Muscle of leg (tissue), 11 donors: ENCODE measurements around the gene GNL1. TPM values are rescaled to one million over a fixed set of nuclear protein-coding genes. Genes with fewer than 3 reads are reported as not detected.
"Not testable (repeated sequence)": the region's sequence is repeated elsewhere in the genome, so short reads cannot be mapped to it uniquely, and the experiment has no call there.

Experiments used
- DNase-seq: peaks from one replicate; pipeline ENCODE4 v3.0.0; 2013
- H3K27ac ChIP-seq: one replicate; pipeline ENCODE4 v1.5.1; 2013; ENCODE audit warnings: mild to moderate bottlenecking, low read length, control low read depth
- H3K27me3 ChIP-seq: one replicate; pipeline ENCODE4 v1.6.1; 2013; ENCODE audit warnings: low read length; ENCODE audit not compliant: control insufficient read depth, insufficient read depth
- H3K36me3 ChIP-seq: one replicate; pipeline ENCODE4 v1.6.1; 2013; ENCODE audit warnings: low read length; ENCODE audit not compliant: control insufficient read depth, insufficient read depth
- H3K4me1 ChIP-seq: one replicate; pipeline ENCODE4 v1.6.1; 2013; ENCODE audit warnings: low read length; ENCODE audit not compliant: control insufficient read depth, insufficient read depth
- H3K4me3 ChIP-seq: one replicate; pipeline ENCODE4 v1.5.1; 2013; ENCODE audit warnings: low read length, control low read depth
- H3K9me3 ChIP-seq: replicated peaks from 2 replicates; pipeline ENCODE4 v1.6.1; 2013; ENCODE audit warnings: low read depth, low read length; ENCODE audit not compliant: control insufficient read depth
- WGBS: methylation state at CpG from one replicate; pipeline ENCODE4 v1.1.5; 2013; ENCODE audit warnings: missing lambda C conversion rate; ENCODE audit not compliant: insufficient coverage; 5-methylcytosine and 5-hydroxymethylcytosine counted together
- polyA plus RNA-seq, 8 donors: library from polyadenylated mRNA; unstranded; fragments of 120-200 nt; gene quantifications; one replicate each; pipeline versions ENCODE4 v1.2.1 to v1.2.3, GENCODE V29; 2013; ENCODE audit warnings: inconsistent platforms in 1 of 8, low replicate concordance in 1 of 8; ENCODE audit not compliant: insufficient read length in 8 of 8, insufficient read depth in 1 of 8
- total RNA-seq: library from RNA; stranded (reverse); fragments of 120-200 nt; gene quantifications from one replicate; pipeline ENCODE4 v1.2.4, GENCODE V29; 2013

GNL1 gene
- total and polyA plus RNA-seq, 9 donors = 38.0 to 80.4 (median 58.1) TPM

- peaks cover 2% of the 10 kb centered on the region for H3K27me3 ChIP-seq
- no CpG with 5 or more reads among the region's 3 CpGs for WGBS
These were observed 18.4 kb downstream of the GNL1 start for GRCh38 chr6:30537931-30538330.

GRCh38 chr6:30533460-30534294 lies 22.6 kb downstream of the GNL1 start:
- WGBS = 68% methylated on average over 7 of the region's 15 CpGs
- no peaks in the 10 kb centered on the region for H3K9me3 ChIP-seq
- no peaks in the 10 kb centered on the region for H3K36me3 ChIP-seq
- H3K27ac ChIP-seq = no peak overlapping the region
- DNase-seq = no peak
- peaks cover 3% of the 10 kb centered on the region for H3K4me1 ChIP-seq
- no peaks in the 10 kb centered on the region for H3K27me3 ChIP-seq
- no peak overlapping the region for H3K4me3 ChIP-seq

More at GRCh38 chr6:30537931-30538330, 18.4 kb downstream of the GNL1 start:
- no peaks in the 10 kb centered on the region for H3K36me3 ChIP-seq
- H3K27ac ChIP-seq = no peak overlapping the region
- no peak for DNase-seq
- H3K9me3 ChIP-seq = no peaks in the 10 kb centered on the region
- H3K4me3 ChIP-seq = no peak overlapping the region
- H3K4me1 ChIP-seq = peaks cover 8% of the 10 kb centered on the region

- no peak overlapping the region for H3K4me3 ChIP-seq
- H3K4me1 ChIP-seq = peaks cover 3% of the 10 kb centered on the region
- no peaks in the 10 kb centered on the region for H3K9me3 ChIP-seq
- H3K27ac ChIP-seq = no peak overlapping the region
- no peak for DNase-seq
- WGBS = no CpG with 5 or more reads among the region's 2 CpGs
- no peaks in the 10 kb centered on the region for H3K27me3 ChIP-seq
- H3K36me3 ChIP-seq = no peaks in the 10 kb centered on the region
These were observed 26.3 kb downstream of the GNL1 start for GRCh38 chr6:30530014-30530413.

GRCh38 chr6:30529349-30529875 lies 26.9 kb downstream of the GNL1 start:
- H3K4me1 ChIP-seq, H3K9me3 ChIP-seq, H3K27me3 ChIP-seq, DNase-seq, H3K36me3 ChIP-seq, H3K27ac ChIP-seq, H3K4me3 ChIP-seq: not testable (repeated sequence)
- WGBS = 91% methylated on average over 15 of the region's 17 CpGs

GRCh38 chr6:30526444-30526843 lies 29.8 kb downstream of the GNL1 start:
- not testable (repeated sequence) for H3K27ac ChIP-seq, H3K27me3 ChIP-seq, H3K36me3 ChIP-seq, H3K4me1 ChIP-seq, DNase-seq, H3K9me3 ChIP-seq, H3K4me3 ChIP-seq
- no CpG with 5 or more reads among the region's 3 CpGs for WGBS

GRCh38 chr6:30521952-30522351 lies 34.3 kb downstream of the GNL1 start:
- not testable (repeated sequence) for H3K4me1 ChIP-seq, H3K27me3 ChIP-seq, H3K4me3 ChIP-seq, H3K27ac ChIP-seq, H3K9me3 ChIP-seq, DNase-seq, H3K36me3 ChIP-seq
- WGBS = 88% methylated on average over 4 of the region's 5 CpGs

GRCh38 chr6:30521082-30521481 lies 35.2 kb downstream of the GNL1 start:
- H3K9me3 ChIP-seq, H3K4me3 ChIP-seq, H3K36me3 ChIP-seq, H3K27me3 ChIP-seq, H3K27ac ChIP-seq, H3K4me1 ChIP-seq, DNase-seq: not testable (repeated sequence)
- WGBS = 89% methylated on average over 5 of the region's 7 CpGs

- H3K9me3 ChIP-seq = no peaks in the 10 kb centered on the region
- peaks cover 8% of the 10 kb centered on the region for H3K4me1 ChIP-seq
- no peak overlapping the region for H3K27ac ChIP-seq
- no peaks in the 10 kb centered on the region for H3K36me3 ChIP-seq
- peaks cover 2% of the 10 kb centered on the region for H3K27me3 ChIP-seq
- DNase-seq = no peak
- 71% methylated on average over 5 of the region's 6 CpGs for WGBS
- no peak overlapping the region for H3K4me3 ChIP-seq
These were observed 35.8 kb downstream of the GNL1 start for GRCh38 chr6:30520522-30520921.

- DNase-seq, H3K27ac ChIP-seq, H3K36me3 ChIP-seq, H3K4me3 ChIP-seq, H3K9me3 ChIP-seq, H3K27me3 ChIP-seq, H3K4me1 ChIP-seq: not testable (repeated sequence)
- WGBS = 75% methylated on average over 14 of the region's 19 CpGs
These were observed 37.7 kb downstream of the GNL1 start for GRCh38 chr6:30518505-30519145.

- not testable (repeated sequence) for H3K4me1 ChIP-seq, H3K9me3 ChIP-seq, H3K36me3 ChIP-seq, H3K27ac ChIP-seq, H3K27me3 ChIP-seq, DNase-seq, H3K4me3 ChIP-seq
- WGBS = 96% methylated on average over 15 of the region's 21 CpGs
These were observed 38.4 kb downstream of the GNL1 start for GRCh38 chr6:30517767-30518504.
